GM21825 (cell line): ENCODE results near the gene MON2.

Experiments
- ATAC-seq: cut with Tn5 transposase; IDR thresholded peaks from one replicate; pipeline ENCODE4 v1.9.1; 2021; ENCODE audit warnings: mild to moderate bottlenecking, moderate library complexity; ENCODE audit not compliant: unreplicated experiment

Gene MON2

GRCh38 chr12:62647586-62647985 lies 181.0 kb downstream of the MON2 start:
- ATAC-seq: no peak

DNA sequence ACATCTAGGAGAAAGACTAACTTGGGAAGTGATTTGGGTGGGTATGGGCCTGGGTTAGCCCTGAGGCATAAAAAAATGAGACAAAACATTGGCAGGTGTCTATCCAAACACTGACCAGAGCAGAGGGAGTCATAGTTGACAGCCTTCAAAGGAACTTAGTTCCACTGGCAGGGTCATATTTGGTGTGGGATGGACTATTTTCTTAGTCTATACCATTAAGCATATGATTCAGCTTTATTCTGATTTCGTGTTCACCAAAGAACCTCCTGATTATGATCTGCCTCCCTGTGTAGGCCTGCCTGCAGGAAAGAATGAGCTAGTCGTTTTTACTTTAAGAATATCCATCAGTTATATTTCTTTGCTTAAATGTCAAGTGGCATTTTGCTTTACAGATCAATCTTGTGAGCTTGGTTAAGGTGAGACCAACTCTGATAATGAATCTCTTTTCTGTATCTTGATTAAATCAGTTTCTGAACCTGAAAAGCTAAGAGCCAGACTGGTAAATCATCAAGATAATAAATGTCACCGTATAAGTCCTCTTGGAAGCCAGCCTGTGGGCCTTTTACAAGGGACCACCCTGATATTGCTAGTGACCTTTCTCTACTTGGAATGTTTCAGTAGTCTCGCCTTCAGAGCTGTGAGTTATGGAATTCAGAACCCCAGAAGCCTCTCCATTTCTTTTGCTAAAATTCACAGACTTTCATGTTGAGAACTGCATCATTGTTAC lies 182.9 kb downstream of the MON2 start:
- no peak for ATAC-seq
